HCT116 (cell line): ENCODE results near the gene TMTC4. TPM values are rescaled to one million over a fixed set of nuclear protein-coding genes. Genes with fewer than 3 reads are reported as not detected.

Experiments
- ATAC-seq: fragments of 200-7000 bp; cut with Tn5 transposase; 2 replicates; pipeline ENCODE4 v1.9.1; 2020; ENCODE audit warnings: mild to moderate bottlenecking, moderate library complexity
- BruUV-seq: library from RNA; stranded (reverse); fragments of 400-500 nt; replicated peaks from 2 replicates; lab custom pipeline; 2021; lab: Mats Ljungman, UMichigan
- CTCF ChIA-PET: fragments of 300-600 bp; sonication (Branson Sonifier 250); formaldehyde crosslinking; loops from one replicate; lab custom pipeline; 2021; ENCODE audit warnings: antibody characterized with exemption; lab: Charles Lee
- POLR2A ChIA-PET: fragments of 300-600, 350-600 bp; sonication (Branson Sonifier 250); formaldehyde crosslinking; loops from one replicate; lab custom pipeline; 2021; ENCODE audit warnings: antibody characterized with exemption; lab: Charles Lee
- RAD21 ChIA-PET, 2 experiments: fragments of 300-600 bp; sonication (Branson Sonifier 250); formaldehyde crosslinking; loops; one replicate each; lab custom pipeline; 2023; ENCODE audit warnings: low total read pairs in 2 of 2; ENCODE audit not compliant: uncharacterized antibody in 2 of 2, unreplicated experiment in 2 of 2, low non-redundant PET in 1 of 2; lab: Charles Lee
- DNase-seq: peaks from one replicate; pipeline ENCODE4 v3.0.0-alpha.2; 2010; ENCODE audit warnings: low read depth, low spot score
- H2AFZ ChIP-seq: fragments of 200-600 bp; shearing (Covaris generic), sonication (generic); 2 replicates; pipeline ENCODE4 v1.6.1; 2017; ENCODE audit warnings: low read depth, mixed run types, mixed read lengths, antibody characterized with exemption, low read length; ENCODE audit not compliant: poor library complexity, severe bottlenecking
- H3K27ac ChIP-seq: 2 replicates; pipeline ENCODE4 v1.5.1; 2012; ENCODE audit warnings: low read depth, low read length
- H3K27me3 ChIP-seq: fragments of 200-600 bp; sonication (generic); 2 replicates; pipeline ENCODE4 v1.6.1; 2016; ENCODE audit warnings: mixed run types, low read length, mixed read lengths; ENCODE audit not compliant: insufficient read depth
- H3K36me3 ChIP-seq, 2 experiments: fragments of 200-500 bp in 1 of 2; fragments of 200-600 bp in 1 of 2; sonication (Bioruptor generic) in 1 of 2; sonication (generic) in 1 of 2; 2 replicates each; pipeline versions ENCODE4 v1.5.1 to v1.6.1; 2014 to 2016; ENCODE audit warnings: low read length in 2 of 2, inconsistent platforms in 1 of 2, mixed read lengths in 1 of 2, mixed run types in 1 of 2; ENCODE audit not compliant: insufficient read depth in 2 of 2, control insufficient read depth in 1 of 2
- H3K4me1 ChIP-seq, 2 experiments: fragments of 200-600 bp in 1 of 2; sonication (generic) in 1 of 2; 2 replicates each; pipeline versions ENCODE4 v1.5.1 to v1.6.1; 2012 to 2017; ENCODE audit warnings: low read length in 2 of 2, inconsistent platforms in 1 of 2, mild to moderate bottlenecking in 1 of 2, mixed read lengths in 1 of 2, mixed run types in 1 of 2, moderate library complexity in 1 of 2; ENCODE audit not compliant: insufficient read depth in 2 of 2, control insufficient read depth in 1 of 2
- H3K4me2 ChIP-seq: fragments of 200-600 bp; sonication (generic); 2 replicates; pipeline ENCODE4 v1.6.1; 2017; ENCODE audit warnings: mixed run types, low read length, mixed read lengths
- H3K4me3 ChIP-seq, 2 experiments: fragments of 200-600 bp in 1 of 2; sonication (generic) in 1 of 2; replicated peaks in 1 of 2; 2 replicates each; pipeline ENCODE4 v1.5.1; 2011 to 2016; ENCODE audit warnings: low read length in 2 of 2, control low read depth in 1 of 2, low read depth in 1 of 2, mild to moderate bottlenecking in 1 of 2, mixed read lengths in 1 of 2, mixed run types in 1 of 2
- H3K79me2 ChIP-seq: fragments of 200-600 bp; sonication (generic); 2 replicates; pipeline ENCODE4 v1.6.1; 2017; ENCODE audit warnings: mild to moderate bottlenecking, mixed run types, low read length, moderate library complexity, mixed read lengths; ENCODE audit not compliant: insufficient read depth
- H3K9ac ChIP-seq: fragments of 200-600 bp; sonication (generic); 2 replicates; pipeline ENCODE4 v1.6.1; 2016; ENCODE audit warnings: low read length, mixed read lengths
- H3K9me2 ChIP-seq: fragments of 200-600 bp; sonication (generic), shearing (Covaris generic); 2 replicates; pipeline ENCODE4 v1.6.1; 2017; ENCODE audit warnings: mixed run types, mild to moderate bottlenecking, moderate library complexity; ENCODE audit not compliant: insufficient read depth
- H3K9me3 ChIP-seq, 2 experiments: fragments of 200-500 bp in 1 of 2; fragments of 200-600 bp in 1 of 2; sonication (Bioruptor generic) in 1 of 2; sonication (generic) in 1 of 2; 2 replicates each; pipeline ENCODE4 v1.6.1; 2014 to 2017; ENCODE audit warnings: low read length in 2 of 2, mixed read lengths in 2 of 2, inconsistent platforms in 1 of 2, low read depth in 1 of 2, mild to moderate bottlenecking in 1 of 2, mixed run types in 1 of 2, moderate library complexity in 1 of 2; ENCODE audit not compliant: control insufficient read depth in 1 of 2, insufficient read depth in 1 of 2
- H4K20me1 ChIP-seq: fragments of 200-600 bp; sonication (generic), shearing (Covaris generic); 2 replicates; pipeline ENCODE4 v1.6.1; 2017; ENCODE audit warnings: mixed run types, mild to moderate bottlenecking, moderate library complexity; ENCODE audit not compliant: insufficient read depth
- ATF3 ChIP-seq: IDR thresholded peaks from 2 replicates; pipeline ENCODE4 v1.6.1; 2012
- CBX3 ChIP-seq: IDR thresholded peaks from 2 replicates; pipeline ENCODE4 v1.6.1; 2012; ENCODE audit warnings: low read depth
- CEBPB ChIP-seq: IDR thresholded peaks from 2 replicates; pipeline ENCODE4 v1.6.1; 2012; ENCODE audit warnings: low read depth
- CTCF ChIP-seq, 3 experiments: fragments of 200-600 bp in 1 of 3; sonication (generic) in 1 of 3; IDR thresholded peaks in 2 of 3; conservative IDR thresholded peaks in 1 of 3; 2 replicates each; pipeline ENCODE4 v1.5.1; 2012 to 2017; ENCODE audit warnings: low read depth in 2 of 3, low read length in 2 of 3, antibody characterized with exemption in 1 of 3, borderline replicate concordance in 1 of 3, control low read depth in 1 of 3, mild to moderate bottlenecking in 1 of 3, mixed read lengths in 1 of 3, mixed run types in 1 of 3, moderate library complexity in 1 of 3; ENCODE audit not compliant: insufficient read depth in 1 of 3
- EZH2phosphoT487 ChIP-seq: fragments of 200-600 bp; IDR thresholded peaks from 2 replicates; pipeline ENCODE4 v1.6.1; 2018; ENCODE audit warnings: antibody characterized with exemption, borderline replicate concordance
- JUND ChIP-seq: IDR thresholded peaks from 2 replicates; pipeline ENCODE4 v1.6.1; 2012
- POLR2A ChIP-seq: IDR thresholded peaks from 2 replicates; pipeline ENCODE4 v1.7.0; 2011; ENCODE audit warnings: borderline replicate concordance; ENCODE audit not compliant: insufficient read depth, insufficient read length; ENCODE audit errors: extremely low read depth
- TCF7L2 ChIP-seq: IDR thresholded peaks from 2 replicates; pipeline ENCODE4 v1.7.0; 2011; ENCODE audit warnings: borderline replicate concordance, inconsistent platforms; ENCODE audit not compliant: insufficient read depth, insufficient read length; ENCODE audit errors: extremely low read depth
- YY1 ChIP-seq: IDR thresholded peaks from 2 replicates; pipeline ENCODE4 v1.6.1; 2011; ENCODE audit warnings: low read length, low read depth, moderate library complexity, mild to moderate bottlenecking; ENCODE audit not compliant: insufficient replicate concordance; ENCODE audit errors: extremely low read depth
- ZNF274 ChIP-seq: fragments of 200-500 bp; sonication (Bioruptor generic); IDR thresholded peaks from 2 replicates; pipeline ENCODE4 v1.6.1; 2014; ENCODE audit warnings: mild to moderate bottlenecking, low read depth, low read length, inconsistent platforms
- intact Hi-C: fragments of 100-400 bp; cut with micrococcal nuclease; formaldehyde crosslinking; loops from 2 replicates; pipeline ENCODE4 v1.10.0; 2022
- total RNA-seq: library from RNA; stranded (reverse); gene quantifications from one replicate; pipeline ENCODE4 v1.2.1, GENCODE V29; 2021; ENCODE audit not compliant: unreplicated experiment
- TF ChIP-seq, protein P1 (sequence below): IDR thresholded peaks from 2 replicates; pipeline ENCODE4 v1.6.1; 2011; ENCODE audit warnings: mild to moderate bottlenecking, low read length, moderate library complexity; ENCODE audit not compliant: insufficient replicate concordance; ENCODE audit errors: extremely low read depth

TMTC4 gene
- total RNA-seq, 1 experiment from 2014 or later = 23.6 TPM

- Histone ChIP-seq H4K20me1 (no peaks in the 10 kb centered on the region), H3K4me1 (no peaks in the 10 kb centered on the region), H3K79me2 (no peaks in the 10 kb centered on the region), H3K9me2 (no peaks in the 10 kb centered on the region), H3K9ac (no peak overlapping the region), H2AFZ (no peak overlapping the region), H3K4me3 (no peak overlapping the region), H3K36me3 (no peaks in the 10 kb centered on the region), H3K27me3 (no peaks in the 10 kb centered on the region)
- ATAC-seq (no peak), DNase-seq (no peak)
- intact Hi-C loops = no loop called here
- ChIA-PET CTCF (no interaction called here), POLR2A (no interaction called here), RAD21 (no interaction called here)
- BruUV-seq = no TSS peak
- TF ChIP-seq CBX3 (no peak), EZH2phosphoT487 (no peak), YY1 (no peak), POLR2A (no peak), ZNF274 (no peak), JUND (no peak), ATF3 (no peak), CTCF (IDR thresholded peaks at IDR 0.05 in 2 of 3, conservative IDR thresholded peaks at IDR 0.05 in 1 of 3; ENCODE audit: borderline replicate concordance in 1 of 3, insufficient read depth in 1 of 3, low read depth in 2 of 3, low read length in 2 of 3) (no peak), TCF7L2 (no peak), CEBPB (no peak)
- TF ChIP-seq, protein P1, sequence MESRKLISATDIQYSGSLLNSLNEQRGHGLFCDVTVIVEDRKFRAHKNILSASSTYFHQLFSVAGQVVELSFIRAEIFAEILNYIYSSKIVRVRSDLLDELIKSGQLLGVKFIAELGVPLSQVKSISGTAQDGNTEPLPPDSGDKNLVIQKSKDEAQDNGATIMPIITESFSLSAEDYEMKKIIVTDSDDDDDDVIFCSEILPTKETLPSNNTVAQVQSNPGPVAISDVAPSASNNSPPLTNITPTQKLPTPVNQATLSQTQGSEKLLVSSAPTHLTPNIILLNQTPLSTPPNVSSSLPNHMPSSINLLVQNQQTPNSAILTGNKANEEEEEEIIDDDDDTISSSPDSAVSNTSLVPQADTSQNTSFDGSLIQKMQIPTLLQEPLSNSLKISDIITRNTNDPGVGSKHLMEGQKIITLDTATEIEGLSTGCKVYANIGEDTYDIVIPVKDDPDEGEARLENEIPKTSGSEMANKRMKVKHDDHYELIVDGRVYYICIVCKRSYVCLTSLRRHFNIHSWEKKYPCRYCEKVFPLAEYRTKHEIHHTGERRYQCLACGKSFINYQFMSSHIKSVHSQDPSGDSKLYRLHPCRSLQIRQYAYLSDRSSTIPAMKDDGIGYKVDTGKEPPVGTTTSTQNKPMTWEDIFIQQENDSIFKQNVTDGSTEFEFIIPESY = no peak
- TF ChIP-seq, all 23 proteins: peak for 0
- Histone ChIP-seq H3K4me2 (no peak overlapping the region), H3K27ac (no peak overlapping the region), H3K9me3 (no peaks in the 10 kb centered on the region)
Observed at GRCh38 chr13:100648354-100648753, 26.2 kb downstream of the TMTC4 start.
